LoVo (cell line): ENCODE data around the gene POFUT2.

Experiments used
- DNase-seq: peaks from one replicate; pipeline ENCODE4 v3.0.0-alpha.2; 2016; ENCODE audit warnings: low spot score

POFUT2 gene

DNA sequence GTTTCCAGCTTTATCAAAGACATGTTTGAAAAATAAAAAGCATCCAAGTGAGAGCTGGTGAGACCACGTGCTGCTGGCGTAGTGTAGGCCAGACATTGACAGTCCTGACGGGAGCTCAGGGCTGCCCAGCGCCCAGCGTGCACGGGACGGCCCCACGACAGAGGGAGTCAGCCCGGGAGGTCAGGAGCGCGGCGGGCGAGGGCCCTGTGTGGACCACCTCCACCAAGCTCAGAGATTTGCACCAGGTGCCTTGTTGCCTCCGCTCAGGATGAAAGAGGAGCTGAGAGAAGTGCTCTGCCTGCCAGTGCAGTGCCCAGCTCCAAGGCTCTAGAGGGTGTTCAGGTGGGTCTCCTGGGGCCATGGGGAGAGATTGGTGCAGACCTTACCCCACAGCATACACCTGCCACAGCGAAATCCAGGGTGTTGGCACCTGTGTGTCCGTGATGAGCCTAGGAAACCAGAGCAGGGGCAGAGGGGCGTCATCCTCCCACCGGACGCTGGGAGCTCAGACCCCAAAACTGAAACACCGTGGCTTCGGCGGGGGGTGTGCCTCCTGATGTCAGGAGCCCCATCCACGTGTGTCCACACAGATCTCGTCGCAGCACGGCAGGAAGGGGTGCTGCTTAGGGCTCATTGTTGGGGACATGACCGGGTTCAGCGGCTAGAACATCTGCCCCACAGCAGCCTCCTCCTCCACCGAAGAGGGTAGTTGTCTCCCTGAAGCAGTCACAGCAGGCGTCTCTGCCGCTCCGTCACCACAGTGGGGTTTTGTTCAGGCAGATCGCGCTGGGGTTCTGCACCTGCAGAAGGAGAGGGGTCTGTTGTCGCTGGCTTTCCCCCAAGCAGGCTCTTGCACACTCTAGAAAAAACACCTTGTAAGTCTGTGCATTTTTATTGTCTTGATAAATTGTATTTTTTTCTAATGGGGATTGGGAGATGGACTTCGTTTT lies 64.2 kb downstream of the POFUT2 start:
- DNase-seq: no peak

DNA sequence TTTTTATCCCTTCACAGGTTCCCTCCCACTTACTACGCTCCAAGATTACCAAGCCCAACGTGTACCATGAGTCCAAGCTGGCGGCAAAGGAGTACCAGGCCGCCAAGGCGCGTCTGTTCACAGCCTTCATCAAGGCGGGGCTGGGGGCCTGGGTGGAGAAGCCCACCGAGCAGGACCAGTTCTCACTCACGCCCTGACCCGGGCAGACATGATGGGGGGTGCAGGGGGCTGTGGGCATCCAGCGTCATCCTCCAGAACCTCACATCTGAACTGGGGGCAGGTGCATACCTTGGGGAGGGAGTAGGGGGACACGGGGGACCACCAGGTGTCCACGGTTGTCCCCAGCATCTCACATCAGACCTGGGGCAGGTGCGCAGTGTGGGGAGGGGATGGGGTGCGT lies 65.7 kb downstream of the POFUT2 start:
- DNase-seq: no peak

DNA sequence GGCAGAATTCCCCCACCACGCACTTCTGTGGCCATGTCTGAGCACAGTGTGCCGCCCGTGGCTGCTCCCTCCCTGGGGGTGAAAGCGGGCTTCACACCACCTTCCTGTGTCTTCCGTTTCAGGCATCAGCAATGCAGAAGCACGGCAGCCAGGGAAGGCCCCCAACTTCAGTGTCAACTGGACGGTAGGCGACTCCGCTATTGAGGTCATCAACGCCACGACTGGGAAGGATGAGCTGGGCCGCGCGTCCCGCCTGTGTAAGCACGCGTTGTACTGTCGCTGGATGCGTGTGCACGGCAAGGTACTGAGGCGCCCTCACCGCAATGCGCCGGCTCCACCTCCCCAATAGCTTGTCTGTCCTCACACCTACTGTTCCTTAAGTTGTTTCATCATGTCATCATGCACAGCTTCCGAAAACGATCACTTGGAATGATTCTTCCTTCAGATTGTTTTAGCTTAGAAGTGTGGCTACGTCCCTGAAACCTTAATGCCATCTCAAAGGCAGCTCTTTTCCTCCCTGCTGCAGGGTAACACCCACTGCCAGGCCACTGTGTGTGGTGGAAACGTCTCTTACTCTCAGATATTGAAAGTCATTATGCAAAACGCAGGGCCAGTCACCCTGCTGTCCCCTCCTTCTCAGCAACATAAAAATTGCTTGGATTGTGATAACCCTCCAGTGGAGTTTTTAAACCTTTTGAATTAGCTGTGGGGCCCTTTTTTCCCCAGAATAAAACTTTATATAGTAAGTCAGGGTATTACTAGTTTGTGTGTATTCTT lies 66.8 kb downstream of the POFUT2 start:
- no peak for DNase-seq

DNA sequence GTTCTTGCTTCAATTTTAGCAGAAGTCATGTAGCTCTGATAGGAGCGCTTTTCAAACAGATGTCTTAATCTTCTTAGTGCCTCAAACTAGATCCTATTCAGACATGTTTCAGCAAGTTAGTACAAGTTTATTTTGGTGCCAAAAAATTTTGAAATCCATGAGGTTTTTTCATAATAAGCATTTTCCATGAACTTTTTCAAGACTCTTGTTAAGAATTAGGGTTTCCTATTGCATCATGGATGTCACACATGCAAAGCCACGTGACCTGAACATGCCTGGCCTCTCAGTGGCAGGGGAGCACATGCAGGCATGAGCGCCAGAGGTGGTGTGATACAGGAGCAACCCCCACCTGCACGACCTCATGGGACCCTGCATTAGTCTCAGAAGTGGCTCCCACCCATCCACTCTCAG lies 67.6 kb downstream of the POFUT2 start:
- no peak for DNase-seq

DNA sequence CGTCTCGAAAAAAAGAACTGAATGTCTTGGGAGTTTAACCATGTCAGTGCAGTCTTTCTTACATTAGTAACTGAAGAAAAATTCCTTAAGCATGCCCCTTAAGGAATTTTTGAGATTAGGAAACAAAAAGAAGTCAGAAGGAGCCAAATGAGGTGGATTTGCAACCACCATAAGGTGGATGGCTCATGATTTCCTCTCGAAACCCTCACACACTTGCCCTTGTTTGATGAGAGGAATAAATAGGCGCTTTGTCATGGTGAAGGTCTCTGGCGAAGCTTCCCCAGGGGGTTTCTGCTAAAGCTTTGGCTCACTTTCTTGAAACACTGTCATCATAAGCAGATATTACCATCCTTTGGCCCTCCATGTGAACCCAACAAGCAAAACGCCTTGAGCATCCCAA lies 68.2 kb downstream of the POFUT2 start:
- no peak for DNase-seq

DNA sequence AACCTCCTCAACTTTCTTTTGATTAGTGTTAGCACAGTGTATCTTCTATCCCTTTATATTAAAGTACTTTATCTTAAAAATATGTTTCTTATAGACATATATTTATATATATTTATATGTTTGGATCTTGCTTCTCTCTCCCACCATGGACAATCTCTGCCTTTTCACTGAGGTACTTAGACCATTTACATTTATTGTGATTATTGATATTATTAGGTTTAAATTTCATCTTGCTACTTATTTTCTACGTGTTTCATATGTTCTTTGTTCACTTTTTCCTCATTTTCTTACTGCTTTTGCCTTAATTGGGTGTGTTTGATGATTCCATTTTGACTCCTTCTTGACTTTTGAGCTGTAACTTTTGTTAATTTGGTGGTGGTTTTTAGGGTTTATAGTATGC lies 70.7 kb downstream of the POFUT2 start:
- DNase-seq: no peak

DNA sequence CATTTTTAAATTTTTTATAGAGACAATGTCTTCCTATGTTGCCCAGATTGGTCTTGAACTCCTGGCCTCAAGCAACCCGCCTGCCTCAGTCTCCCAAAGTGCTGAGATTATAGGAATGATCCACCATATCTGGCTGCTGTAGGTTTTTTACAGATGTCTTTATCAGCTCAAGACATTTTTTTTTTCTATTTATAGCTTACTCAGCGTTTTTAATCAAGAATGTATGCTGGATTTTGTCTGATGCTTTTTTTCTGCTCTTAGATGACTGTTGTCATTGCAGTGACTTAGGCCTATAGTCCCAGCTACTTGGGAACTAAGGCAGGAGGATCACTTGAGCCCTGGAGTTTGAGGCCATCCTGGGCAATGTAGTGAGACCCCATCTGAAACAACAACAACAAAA lies 72.5 kb downstream of the POFUT2 start:
- DNase-seq: no peak
